Stimulated activated CD8-positive, alpha-beta memory T cell treated with anti-CD3 and anti-CD28 coated beads, Interleukin-12 subunit alpha, Interleukin-12 subunit beta, amount 100 ng/mL, for 24 hours (primary cell): ENCODE data around the gene DIP2C.

Experiments used
- DNase-seq: peaks from one replicate; pipeline ENCODE4 v3.0.0-alpha.2; 2020; ENCODE audit errors: extremely low read depth

DIP2C gene

DNA sequence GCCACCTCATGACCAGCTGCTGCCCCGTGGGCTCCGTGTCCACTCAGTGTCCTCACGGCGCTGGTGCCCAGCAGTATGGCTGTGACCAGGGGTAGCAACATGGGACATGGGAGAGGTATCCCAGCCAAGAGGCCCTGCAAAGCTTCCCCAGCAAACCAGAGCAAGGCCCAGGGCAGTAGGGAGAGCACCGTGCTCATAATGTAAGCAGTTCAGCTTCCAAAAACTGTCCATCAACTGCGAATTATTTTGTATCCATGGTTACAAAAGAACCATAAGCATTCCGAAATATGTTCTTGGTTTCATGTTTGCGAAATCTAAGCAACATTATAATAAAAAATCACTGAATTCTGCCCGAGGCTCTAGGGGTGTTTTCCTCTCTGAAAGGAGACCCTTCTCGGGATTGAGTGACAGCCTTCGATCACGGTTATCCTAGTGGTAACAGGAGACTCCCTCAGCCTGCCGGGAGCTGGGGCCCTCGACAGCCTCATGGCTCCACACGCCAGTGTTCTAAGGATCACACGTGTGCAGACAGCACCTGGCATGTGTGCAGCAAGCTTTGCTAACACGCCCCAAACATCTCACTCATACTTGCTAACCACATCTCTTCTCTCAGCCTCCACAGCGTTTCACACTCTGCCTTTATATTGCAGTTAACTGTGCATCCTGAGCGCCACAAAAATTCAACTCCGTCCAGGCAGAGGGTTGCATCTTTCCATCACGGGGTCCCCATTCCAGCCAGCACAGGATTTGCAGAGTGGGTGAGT, 117.6 kb downstream of the DIP2C start:
- no peak for DNase-seq

DNA sequence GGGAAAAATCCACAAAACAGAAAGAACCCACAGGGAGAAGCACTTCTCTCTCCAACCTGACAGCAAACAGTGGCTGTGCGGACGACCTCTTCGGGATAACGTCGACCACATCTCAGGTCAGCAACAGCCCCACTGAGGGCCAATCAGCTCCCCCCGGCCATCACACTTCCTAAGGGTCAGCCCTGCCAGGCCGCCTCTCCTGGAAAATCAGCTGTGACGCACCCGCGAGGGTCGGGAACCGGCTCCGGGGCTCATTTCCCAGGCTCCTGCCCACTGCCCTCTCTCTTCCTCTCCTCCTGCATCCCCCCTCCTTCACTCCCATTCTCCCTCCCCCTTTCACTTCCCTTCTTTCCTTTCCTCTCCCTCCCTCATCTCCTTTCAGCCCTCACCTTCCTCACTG, 118.3 kb downstream of the DIP2C start:
- no peak for DNase-seq

DNA sequence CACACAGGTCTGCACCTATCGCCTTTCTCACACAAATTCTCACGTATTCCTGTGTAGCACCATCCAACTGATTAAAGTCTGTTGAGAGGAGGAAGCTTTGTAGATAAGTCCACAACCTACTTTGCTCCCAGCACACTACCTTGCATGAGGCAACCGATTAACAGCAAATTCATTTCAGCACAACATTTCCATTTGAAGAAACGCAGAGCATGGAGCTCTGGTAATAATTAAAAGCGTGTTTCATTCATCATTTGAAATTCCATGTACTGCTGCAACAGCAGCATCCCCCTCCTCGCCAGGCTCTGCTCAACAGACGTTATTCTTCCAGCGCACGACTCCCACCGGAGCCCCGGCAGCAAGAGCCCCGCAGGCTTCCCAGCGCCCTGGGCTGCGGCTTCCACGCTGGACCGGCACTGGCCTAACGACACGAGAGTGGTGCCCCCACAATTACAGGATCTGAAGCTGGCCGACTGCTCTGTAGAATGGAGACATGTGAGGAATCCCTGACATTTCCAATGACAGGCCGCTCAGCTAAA, 118.8 kb downstream of the DIP2C start:
- DNase-seq: no peak

DNA sequence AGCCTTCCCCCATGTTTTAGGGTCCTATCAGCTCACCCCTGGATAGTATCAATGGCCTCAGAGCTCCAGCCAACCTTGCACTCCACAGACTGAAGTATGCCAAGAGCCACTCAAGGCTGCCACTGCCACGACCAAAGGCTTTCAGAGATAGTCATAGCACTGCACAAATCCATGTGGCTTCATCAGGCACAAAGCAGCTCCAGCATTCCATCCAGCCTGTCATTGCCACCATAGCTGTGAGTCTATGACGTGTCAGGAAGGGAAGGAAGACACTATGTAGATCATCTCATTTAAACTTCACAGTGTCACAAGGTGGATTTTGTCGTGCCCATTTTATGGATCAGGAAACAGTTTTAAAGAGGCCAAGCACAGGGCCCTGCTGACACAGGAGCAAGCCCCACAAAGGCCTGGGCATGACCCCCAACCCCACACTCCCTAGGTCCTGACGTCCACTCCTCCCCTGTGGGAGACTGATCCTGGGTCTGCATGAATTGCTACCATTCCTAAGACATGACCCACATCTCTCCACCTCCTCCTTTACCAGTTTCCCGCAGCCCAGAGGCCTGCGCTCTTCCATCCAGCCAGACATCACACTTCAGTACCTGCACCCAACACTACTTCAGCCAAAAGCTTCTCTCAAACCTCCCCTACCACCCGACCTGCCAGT, 119.4 kb downstream of the DIP2C start:
- no peak for DNase-seq

DNA sequence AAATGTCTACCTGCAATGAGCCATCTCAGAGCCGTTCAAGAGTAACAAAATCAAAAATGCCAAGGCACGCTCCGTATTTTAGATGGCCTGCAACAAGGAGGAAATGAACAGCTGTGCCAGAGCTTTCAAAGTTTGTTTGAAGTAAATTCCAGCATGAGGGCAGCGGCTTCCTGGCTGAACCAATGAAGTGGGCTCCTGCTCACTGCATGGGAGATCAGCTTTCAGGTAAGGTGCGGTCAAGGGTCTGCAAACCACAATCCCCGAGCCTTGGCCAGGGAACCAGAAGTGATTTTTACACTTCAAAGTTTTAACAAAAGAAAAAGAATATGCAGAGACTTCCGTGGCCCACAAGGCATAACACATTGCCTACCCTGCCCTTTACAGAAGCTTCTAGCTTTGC, 120.6 kb downstream of the DIP2C start:
- no peak for DNase-seq

- DNase-seq: no peak
These were observed 121.6 kb downstream of the DIP2C start for GRCh38 chr10:567869-568268.

DNA sequence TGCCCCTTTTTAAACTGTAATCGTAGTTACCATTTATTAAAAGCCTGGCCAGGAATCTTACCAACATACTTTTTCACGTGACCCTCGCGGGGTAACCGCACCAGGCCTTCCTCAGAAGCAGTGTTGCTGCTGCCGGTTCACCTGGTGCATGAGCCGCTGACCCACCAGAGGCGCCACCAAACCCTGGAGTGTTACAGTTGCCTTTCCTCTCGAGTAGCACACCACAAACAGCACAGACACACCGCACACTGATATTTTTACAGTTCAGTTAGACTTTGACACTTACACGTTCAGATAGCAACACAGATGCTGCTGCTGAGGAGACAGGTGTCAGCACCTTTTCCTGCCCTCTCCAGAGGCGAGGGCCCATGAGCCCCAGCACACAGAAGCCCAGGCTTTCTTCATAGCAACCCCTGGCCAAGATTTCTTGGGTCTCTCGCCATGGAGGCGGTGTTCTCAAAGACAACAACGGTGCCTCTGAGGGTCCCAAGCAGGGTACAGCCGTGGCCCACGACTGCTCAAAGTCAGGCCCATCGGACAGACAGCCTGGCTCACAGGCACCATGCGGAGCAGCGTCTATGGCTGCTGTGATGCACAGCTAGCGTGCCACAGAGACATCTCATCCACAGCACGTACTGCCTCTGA, 123.1 kb downstream of the DIP2C start:
- no peak for DNase-seq

GRCh38 chr10:565676-566075, 123.8 kb downstream of the DIP2C start:
- no peak for DNase-seq

DNA sequence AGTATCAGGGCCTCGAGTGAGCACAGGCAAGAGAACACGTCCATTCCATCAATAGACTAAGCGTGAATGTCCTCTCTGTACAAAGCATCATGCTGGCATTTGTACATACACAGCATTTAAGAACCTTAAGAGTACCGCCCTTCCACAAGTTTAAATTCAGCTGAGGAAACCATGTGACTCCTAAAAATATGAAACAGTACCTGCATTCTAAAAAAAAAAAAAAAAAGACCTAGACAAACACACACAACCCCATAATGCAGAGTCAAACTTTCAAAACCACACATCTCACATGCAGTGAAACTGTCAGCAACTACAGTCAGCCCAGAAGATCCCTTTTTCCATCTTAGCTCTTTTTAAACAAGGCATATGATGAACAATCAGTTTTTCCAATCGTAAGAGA, 124.3 kb downstream of the DIP2C start:
- no peak for DNase-seq

- no peak for DNase-seq
These were observed 125.6 kb downstream of the DIP2C start for GRCh38 chr10:563827-564226.

DNA sequence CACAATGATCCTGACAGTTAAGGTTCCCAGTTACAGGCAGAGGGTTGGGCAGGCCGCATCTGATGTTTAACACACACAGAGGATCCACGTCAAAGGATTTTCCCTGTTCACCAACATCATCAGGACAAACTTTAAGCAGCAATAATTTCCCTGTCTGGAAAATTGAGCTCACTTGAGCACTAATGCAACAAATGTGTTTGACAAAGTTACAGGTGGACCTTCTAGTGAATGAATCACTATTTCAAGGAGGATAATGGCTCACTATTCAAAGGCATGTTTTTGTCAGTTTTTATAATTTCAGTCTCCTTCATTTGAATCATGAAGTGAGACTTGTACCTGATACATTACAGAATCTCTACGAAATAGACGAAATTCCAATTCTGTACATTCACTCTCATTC, 127.3 kb downstream of the DIP2C start:
- no peak for DNase-seq

GRCh38 chr10:561721-562120, 127.7 kb downstream of the DIP2C start:
- no peak for DNase-seq

DNA sequence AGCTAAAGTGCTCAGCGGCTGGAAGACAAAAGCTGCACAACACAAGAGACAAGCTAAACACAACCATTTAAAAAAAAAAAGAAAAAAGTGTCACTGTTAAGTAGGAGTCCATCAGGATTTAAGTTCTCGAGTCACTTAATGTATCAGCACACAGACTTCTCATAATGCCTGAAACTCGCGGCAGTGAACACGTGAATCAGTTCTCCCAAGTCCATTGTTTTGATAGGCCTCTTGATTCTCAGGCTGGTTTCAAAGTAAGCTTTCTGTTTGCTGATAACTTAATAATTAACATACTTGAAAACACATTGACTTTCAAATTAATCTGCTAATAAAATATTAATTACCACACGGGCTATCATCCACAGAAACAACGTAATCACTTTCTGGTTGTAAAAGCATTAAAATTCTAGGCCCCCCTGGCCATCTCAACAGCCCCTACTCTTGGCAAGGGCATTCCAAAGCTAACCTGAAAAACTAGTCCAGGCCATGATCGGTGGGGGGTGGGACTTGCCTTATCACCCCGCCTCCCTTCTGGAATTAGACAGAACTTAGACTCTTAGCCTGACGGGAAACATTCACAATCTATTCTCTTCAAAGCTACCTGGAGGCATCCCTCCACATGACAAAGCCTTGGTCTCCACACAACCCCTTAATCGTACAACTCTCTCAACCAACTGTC, 129.0 kb downstream of the DIP2C start:
- DNase-seq: no peak

- DNase-seq: no peak
These were observed 129.8 kb downstream of the DIP2C start for GRCh38 chr10:559767-560047.

GRCh38 chr10:558891-559766, 130.3 kb downstream of the DIP2C start:
- no peak for DNase-seq

- DNase-seq: no peak
These were observed 131.1 kb downstream of the DIP2C start for GRCh38 chr10:558364-558763.

- no peak for DNase-seq
These were observed 131.6 kb downstream of the DIP2C start for GRCh38 chr10:557792-558328.

GRCh38 chr10:556971-557637, 132.4 kb downstream of the DIP2C start:
- no peak for DNase-seq

- DNase-seq: no peak
These were observed 133.7 kb downstream of the DIP2C start for GRCh38 chr10:555682-556350.

- no peak for DNase-seq
These were observed 134.2 kb downstream of the DIP2C start for GRCh38 chr10:555281-555680.
